Amniotic epithelial cell (primary cell): ENCODE data around the gene CHODL.

Experiments used
- DNase-seq: peaks from one replicate; pipeline ENCODE4 v3.0.0-alpha.2; 2010; ENCODE audit warnings: low read depth

CHODL gene, protein sequence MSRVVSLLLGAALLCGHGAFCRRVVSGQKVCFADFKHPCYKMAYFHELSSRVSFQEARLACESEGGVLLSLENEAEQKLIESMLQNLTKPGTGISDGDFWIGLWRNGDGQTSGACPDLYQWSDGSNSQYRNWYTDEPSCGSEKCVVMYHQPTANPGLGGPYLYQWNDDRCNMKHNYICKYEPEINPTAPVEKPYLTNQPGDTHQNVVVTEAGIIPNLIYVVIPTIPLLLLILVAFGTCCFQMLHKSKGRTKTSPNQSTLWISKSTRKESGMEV

DNA sequence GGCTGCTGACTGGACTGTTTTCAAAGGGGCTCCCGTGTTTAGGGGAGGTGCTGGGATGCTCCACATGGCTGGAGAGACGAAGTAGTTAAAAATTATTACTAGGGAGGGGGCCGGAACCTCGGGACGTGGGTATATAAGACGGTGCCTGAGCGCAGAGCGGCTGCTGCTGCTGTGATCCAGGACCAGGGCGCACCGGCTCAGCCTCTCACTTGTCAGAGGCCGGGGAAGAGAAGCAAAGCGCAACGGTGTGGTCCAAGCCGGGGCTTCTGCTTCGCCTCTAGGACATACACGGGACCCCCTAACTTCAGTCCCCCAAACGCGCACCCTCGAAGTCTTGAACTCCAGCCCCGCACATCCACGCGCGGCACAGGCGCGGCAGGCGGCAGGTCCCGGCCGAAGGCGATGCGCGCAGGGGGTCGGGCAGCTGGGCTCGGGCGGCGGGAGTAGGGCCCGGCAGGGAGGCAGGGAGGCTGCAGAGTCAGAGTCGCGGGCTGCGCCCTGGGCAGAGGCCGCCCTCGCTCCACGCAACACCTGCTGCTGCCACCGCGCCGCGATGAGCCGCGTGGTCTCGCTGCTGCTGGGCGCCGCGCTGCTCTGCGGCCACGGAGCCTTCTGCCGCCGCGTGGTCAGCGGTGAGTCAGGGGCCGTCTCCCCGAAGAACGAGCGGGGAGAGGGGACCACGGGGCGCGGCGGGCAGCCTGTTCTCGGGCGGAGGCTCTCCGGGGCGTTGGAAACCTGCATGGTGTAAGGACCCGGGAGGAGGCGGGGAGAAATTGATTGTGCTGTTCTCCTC, at the start of gene CHODL:
CHODL (plus strand) TSS at position 163 of the 793 bp plus-strand sequence; CDS start at position 554, 391 bp downstream.
- DNase-seq: no peak

DNA sequence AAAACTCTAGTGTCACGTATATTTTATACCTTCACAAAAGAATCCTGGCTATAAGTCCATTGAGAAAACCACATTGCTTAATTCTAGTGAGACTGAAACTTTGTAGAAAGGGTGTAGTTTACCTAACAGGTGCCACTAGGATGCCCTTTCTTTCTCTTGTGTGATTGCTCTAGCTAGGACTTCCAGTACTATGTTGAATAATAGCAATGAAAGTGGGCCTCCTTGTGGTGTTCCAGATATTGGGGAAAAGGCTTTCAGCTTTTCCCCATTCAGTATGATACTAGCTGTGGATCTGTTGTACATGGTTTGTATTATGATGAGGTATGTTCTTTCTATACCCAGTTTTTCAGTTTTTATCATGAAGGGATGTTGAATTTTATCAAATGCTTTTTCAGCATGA, 39.7 kb upstream of the CHODL start:
- no peak for DNase-seq

DNA sequence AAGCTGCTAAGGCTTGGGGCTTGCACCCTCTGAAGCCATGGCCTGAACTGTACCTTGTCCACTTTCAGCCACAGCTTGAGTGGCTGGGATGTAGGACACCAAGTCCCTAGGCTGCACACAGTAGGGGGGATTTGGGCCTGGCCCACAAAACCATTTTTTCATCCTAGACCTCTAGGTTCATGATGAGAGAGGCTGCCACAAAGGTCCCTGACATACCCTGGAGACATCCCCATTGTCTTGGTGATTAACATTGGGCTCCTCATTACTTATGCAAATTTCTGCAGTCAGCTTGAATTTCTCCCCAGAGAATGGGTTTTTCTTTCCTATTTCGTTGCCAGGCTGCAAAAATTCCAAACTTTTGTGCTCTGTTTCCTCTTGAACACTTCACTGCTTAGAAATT, 26.3 kb upstream of the CHODL start:
- no peak for DNase-seq

DNA sequence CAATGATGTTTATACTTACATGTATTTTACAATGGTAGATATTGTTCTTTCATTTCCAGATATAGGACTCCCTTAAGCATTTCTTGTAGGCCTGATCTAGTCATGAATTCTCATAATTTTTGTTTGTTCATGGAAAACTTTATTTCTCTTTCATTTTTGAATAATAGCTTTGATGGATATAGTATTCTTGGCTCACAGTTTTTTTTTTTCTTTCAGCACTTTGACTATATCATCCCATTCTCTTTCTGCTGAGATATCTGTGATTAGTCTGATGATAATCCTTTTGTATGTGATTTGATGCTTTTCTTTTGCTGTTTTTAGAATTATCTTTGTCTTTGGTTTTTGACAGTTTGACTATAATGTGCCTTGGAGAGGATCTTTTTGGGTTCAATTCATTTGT, 24.1 kb upstream of the CHODL start:
- no peak for DNase-seq

DNA sequence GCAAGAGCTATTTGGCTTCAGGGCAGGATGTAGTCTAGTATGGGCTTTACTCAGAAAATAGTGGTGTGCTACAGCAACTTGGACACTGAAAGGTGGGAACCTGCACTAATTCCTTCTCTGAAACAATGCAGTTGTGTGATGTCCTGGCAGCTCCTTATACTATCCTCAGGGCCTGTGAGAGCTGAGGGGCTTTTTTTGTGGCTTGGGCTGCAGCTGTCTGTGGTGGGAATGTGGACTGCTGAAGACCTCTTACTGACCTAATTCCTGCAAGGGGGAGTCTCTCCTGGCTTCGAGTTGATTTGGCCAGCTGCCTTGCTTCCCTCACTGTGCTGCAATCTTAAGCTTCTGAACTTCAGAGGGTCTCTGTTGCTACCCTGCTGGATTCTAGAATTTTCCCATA, 22.3 kb upstream of the CHODL start:
- DNase-seq: no peak

DNA sequence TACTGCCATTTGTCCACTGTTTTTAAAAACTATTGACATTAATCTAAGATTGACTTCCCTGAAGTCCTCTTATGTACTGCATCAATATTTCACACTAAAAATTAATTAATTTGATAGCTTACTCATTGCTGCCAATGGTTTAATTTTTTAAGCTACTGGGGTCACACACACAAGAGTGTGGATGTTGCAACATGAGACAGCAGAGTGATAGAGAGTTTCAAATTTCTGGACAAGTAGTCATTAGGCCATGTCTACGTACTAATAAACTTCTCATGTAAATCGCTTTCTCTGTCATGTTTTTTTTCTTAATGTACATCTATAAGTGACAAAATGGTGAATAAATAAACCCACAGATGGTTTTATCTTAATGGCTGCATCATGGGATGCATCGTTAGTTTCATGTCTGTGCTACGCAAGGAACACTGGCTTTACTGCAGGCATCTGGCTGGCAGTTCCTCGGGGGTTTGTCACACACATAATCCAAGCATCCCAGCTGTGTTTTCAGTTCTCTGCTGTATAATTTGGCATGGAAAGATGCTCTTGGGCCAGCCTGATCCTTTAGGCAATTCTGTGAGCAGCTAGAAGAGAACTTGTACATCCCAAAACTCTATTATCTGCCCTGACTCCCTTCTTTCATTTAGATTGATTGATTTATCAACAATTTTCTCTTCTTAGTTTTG, 16.4 kb upstream of the CHODL start:
- no peak for DNase-seq

DNA sequence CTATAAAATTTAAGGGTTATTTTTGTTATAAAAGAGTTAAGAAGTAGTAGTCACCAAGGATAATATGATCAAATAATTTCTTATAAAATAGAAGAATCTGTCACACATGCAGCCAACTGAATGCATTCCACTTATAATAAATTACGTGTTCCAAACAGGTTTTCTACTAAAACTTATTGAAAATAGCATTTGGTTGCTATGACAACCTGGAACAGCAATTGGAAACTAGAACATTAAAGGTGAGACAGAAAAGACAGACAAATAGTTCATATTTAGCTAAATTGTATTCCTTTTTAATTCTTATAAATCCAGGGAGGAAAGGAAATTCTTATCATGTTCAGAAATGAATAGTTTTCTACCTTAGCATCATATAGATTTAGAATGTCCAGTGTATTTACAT, 9.1 kb upstream of the CHODL start:
- no peak for DNase-seq

DNA sequence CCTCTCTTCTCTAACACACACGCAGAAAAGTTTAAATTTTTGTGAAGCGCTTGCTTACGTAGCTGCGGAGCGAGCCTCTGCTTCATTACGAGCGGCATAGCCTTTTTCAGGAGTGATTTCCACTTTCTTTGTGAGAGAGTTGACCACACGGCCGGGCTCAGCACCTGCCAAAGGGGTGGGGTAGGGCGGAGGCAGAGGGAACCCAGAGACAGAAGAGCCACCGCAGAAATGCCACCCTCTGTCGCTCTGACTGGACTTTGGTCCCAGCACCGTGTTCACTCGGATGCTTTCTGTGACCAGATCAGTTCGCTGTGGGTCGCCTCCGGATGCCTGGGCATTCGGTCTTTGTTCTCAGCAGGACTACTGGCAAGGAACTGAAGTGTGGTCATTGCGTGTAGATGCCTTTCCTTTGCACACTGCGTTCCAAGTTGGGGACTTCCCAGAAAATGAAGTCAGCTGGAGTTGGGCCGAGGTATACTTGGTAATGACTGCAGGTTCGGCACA, 883 bp downstream of the CHODL start:
- DNase-seq: no peak

DNA sequence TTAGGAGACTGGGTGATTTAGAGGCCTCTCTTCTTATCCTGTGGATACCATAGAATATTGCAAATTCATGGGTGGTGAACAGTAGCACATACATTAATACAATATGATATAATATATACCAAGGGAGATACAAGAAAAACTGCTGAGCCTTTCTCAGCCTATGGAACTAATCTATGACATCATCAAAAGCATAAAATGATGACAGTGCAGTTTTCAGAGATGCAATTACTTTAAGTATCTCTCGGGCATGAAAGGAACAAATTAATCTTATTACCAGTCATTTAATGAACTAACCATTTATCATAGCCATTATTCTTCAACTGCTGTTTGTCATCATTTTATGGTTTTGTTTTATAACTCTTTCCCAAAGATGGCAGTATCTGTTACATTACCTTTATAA, 3.5 kb downstream of the CHODL start:
- DNase-seq: no peak

DNA sequence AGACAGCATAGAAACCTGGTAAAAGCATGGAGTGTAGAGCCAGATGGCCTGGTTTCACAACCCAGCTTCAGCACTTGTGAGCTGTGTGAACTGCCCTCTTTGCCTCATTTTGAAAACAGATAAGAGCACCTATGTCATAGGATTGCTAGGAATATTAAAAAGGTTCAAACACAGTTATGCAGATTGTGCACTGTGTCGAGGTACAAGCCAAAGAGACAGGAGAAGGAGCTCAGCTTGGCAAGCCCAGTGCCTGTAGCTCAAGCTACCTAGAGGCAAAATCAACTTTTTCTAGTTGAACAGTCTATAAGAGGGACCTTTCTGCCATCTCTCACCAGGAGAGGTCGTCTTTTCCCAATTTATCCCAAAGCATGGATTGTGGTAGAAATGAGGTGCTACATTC, 5.0 kb downstream of the CHODL start:
- no peak for DNase-seq

DNA sequence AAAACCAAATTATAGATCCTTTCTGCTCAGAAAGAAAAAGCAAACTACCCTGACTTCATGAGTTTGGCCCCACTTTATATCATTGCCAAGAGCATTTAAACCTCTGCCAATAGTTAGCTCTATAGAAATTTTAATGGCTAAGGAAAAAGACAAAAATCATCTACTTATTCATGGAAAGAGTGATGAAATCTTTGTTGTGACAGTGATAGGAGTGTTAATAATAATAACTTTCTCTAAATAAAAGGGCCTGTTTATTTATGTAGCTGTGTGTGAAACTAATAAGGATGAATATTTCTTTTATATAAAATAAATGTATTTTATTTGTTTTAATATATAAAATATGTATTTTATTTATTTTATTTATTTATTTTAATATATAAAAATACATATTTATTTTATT, 6.4 kb downstream of the CHODL start:
- DNase-seq: no peak

DNA sequence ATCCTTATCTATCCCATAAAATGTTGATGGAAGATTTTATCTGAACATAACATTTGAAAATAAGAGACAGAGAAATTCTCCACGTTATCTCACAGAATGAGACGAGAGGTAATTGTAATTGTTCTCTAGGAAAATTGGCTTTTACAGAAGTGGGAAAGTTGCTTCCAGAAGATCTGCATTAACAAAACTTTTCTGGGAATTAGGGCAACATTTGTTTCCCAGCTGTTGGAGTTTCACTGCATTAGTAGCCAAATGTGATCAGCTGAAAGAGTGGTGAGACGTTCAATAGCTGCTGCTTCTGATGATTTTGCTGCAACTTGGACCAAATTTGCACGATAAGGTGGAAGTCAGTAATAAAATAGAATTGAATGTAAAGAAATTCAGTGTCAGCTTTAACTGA, 7.6 kb downstream of the CHODL start:
- no peak for DNase-seq

DNA sequence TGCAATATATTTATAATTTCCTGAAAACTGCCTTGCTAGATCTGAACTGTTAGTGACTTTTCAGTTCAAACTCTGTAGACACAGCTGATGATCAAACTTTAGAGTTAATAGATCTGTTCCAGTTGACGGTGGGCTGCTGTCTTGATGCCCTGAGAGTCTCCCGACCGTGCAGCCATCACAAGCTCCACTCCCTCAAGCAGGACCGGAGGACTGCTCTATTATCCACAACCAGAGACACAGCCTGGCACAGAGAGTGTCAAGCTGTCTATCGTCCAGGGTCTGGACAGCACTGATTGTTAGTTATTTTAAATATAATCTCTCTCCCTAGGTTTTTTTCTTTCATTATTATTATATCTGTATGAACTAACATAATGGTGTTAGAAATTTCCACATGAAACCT, 8.0 kb downstream of the CHODL start:
- no peak for DNase-seq

DNA sequence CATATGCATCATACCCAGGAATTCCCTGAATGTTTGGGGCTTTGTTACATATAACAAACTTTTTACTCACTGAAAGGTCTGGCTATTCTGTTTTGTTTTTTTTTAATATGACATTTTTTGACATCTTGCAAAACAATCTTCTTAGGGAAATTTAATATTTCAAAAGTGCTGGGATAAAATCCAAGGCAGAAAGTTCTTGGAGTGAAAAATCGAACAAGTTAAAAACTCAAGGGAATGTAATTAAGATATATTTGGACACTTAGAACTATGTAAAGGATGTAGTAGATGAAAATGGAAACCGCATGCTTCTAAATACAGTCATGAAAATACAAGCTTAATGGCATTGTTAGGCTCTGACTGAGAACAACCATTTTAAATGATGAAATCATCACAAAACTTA, 8.6 kb downstream of the CHODL start:
- no peak for DNase-seq

DNA sequence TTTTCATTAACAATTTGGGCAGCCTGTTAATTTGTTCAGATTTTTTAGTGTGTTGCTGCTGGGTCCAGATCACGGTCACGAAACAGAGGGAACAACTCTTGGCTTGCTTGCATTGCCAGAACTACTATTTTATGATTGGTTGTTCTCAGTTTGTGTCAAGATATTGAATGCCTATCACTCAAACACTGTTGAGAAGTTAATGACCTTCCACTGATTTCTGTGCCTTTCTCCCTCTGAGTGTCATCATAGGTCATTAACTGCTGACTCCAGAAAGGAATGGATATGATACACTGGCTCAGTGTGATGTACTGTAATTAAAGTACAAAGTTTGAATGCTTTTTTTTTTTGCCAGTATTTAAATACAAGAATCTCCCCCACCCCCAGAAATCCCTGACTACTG, 9.2 kb downstream of the CHODL start:
- no peak for DNase-seq

DNA sequence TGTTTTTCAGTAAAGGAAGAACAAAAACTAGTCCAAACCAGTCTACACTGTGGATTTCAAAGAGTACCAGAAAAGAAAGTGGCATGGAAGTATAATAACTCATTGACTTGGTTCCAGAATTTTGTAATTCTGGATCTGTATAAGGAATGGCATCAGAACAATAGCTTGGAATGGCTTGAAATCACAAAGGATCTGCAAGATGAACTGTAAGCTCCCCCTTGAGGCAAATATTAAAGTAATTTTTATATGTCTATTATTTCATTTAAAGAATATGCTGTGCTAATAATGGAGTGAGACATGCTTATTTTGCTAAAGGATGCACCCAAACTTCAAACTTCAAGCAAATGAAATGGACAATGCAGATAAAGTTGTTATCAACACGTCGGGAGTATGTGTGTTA, 21.3 kb downstream of the CHODL start:
- no peak for DNase-seq

DNA sequence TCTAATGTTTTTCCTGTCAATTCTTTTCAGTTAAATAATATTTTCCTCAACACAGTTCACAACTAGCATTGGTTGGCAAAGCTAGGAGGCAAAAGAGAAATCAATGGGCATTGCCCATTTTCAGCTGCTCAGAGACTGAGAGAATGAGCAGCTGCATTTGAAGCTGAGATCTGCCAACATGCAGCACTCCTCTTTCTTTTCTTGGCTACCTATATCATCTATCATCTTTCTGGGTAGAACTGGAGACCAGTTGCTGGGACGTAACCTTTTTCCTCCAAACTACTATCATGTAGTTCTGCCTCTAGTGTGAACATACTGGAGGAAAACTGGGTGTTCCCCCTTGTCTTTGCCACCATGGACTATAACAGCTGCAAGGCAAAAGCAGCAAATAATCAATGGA, 22.9 kb downstream of the CHODL start:
- DNase-seq: no peak

DNA sequence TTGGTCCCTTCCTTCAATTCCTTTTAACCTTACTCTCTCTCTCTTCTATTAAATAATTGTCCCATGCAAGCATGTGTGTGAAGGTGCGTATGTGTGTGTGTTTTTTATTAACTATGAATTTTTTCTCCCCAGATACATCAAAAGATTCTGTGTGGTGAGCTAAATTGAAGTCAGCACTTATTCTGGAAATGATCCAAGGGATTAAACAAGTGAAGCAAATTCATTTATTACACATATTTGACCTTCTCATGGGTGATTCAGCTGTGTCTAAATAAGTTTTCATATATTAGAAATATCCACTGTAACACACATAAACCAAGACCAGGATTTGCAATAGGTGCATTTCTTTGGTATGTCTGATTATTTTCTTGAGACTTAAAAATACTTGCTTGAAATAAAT, 24.3 kb downstream of the CHODL start:
- no peak for DNase-seq

DNA sequence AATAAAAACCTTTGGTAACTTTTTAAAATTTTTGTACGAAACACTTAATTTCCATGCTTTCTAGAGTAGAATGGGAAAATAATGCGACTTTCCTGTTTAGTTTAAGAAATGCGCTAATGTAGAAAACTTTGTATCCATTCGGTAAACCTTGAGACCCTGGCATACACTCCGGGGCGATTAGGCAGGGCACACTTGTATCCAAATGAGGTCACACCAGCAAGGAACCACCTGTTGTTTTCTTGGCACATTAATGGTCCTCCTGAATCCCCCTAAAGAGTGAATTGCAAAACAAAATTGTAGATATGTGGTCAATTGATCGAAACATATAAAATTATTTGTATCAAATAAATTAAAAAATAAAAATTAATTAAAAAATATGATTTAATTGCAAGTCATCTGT, 25.2 kb downstream of the CHODL start:
- no peak for DNase-seq

DNA sequence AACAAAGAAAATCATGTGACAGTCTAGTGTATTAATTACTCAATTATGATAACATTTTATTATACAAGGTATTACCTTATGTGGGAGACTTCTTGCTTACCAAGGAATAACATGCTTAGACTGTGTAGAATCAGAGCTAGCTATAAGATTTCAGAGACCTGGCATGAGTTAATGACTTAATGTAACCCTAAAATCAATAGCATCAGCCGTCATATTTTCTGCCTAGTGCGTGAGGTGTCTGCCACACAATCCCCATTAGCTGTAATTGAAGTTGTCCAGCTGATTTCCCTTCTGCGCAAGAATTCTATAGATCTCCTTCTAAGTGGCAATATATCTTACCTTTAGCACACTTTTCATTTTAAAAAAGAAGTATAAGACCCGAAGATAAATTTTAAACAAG, 28.8 kb downstream of the CHODL start:
- no peak for DNase-seq

DNA sequence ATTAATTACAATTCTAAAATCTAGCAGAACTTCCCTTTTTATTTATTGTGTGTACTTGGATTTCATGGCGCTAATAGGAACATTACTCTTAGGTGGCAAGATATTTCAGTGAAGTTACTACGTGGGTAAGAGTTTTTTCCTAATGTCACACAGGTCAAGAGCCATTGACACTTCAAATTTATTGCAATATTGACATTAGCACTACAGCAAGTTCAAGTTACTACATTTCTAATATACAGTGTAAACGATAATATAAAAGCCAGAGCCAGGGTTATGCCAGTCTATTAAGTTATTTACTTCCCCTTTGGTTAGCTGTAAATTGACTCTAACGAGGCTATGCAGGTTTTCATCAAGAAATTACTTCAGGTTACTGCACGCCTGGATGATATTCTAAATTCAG, 29.7 kb downstream of the CHODL start:
- DNase-seq: no peak

DNA sequence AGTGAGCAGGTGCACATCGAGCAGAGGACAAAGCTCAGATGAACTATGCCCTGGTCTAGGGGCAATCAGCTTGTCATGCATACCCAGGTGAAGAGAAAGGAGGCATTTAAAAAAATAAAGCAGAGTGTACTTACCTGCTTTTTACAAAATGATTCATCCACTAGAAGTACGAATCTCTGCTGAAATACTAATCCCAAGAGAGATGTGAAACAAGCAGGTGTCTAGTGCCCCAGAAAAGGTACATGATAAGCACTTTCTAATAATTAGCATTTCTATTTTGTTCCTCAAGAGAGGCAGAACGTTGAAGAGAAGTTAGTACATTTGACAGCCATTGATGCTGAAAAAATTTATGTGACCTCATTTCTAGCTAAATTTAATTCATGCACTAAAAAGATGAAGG, 31.1 kb downstream of the CHODL start:
- DNase-seq: no peak

DNA sequence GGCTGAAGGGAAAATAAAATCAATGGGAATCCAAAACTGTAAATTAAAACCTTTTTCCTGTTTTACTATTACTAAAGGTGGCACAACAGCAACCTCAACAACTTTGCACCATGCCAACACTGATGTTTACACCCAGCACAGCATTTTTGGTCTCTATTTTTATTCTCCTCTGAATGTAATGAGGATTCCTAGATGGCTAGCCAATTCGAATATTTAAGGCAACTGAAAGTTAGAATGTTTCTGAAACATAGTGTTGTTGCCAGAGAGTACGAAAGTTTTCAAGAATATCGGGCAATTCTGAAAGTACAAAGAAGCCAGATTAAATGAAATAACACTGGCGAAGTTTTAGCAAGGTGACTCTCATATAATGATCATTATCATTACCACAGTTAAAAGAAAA, 40.7 kb downstream of the CHODL start:
- no peak for DNase-seq
